ENCODE results near the gene SERPINA1. TPM values are rescaled to one million over a fixed set of nuclear protein-coding genes. Genes with fewer than 3 reads are reported as not detected.

Gene SERPINA1
- total and polyA plus RNA-seq, 2 of the 13 experiments (the other 11 are each of a cell fraction or from before 2014, with no cell fraction given), result 3,266 to 11,015 TPM

GRCh38 chr14:94394025-94394493 lies 5.7 kb upstream of the SERPINA1 start (continued):
- TF ChIP-seq NFIC (IDR thresholded peaks at IDR 0.05; ENCODE audit: low read length) (0 out of 2 replicates have a peak, but pooled peaks have one; percentile 27), ZBTB8A (CRISPR knock-in tag; IDR thresholded peaks at IDR 0.05; ENCODE audit: borderline replicate concordance, low read depth) (no peak), ASH2L (IDR thresholded peaks at IDR 0.05; ENCODE audit: insufficient read length, low read depth, low read length) (peak; percentile 13), SMAD1 (CRISPR knock-in tag; IDR thresholded peaks at IDR 0.05; ENCODE audit: borderline replicate concordance, low read depth) (no peak), SRSF1 (optimal IDR thresholded peaks at IDR 0.05; ENCODE audit: low read depth, low read length) (no peak), MAFG (CRISPR knock-in tag; IDR thresholded peaks at IDR 0.05) (no peak), USF2 (IDR thresholded peaks at IDR 0.05; ENCODE audit: low read depth, low read length) (peak; percentile 58), USF2 (CRISPR knock-in tag; IDR thresholded peaks at IDR 0.05; ENCODE audit: borderline replicate concordance) (peak; percentile 75; the same call in 1 of the 2 replicates), KDM4B (CRISPR knock-in tag; IDR thresholded peaks at IDR 0.05) (0 out of 2 replicates have a peak, but pooled peaks have one; percentile 43), HMG20B (CRISPR knock-in tag; conservative IDR thresholded peaks at IDR 0.05) (no peak), ZBTB4 (CRISPR knock-in tag; IDR thresholded peaks at IDR 0.05; ENCODE audit: borderline replicate concordance) (no peak), ZSCAN21 (CRISPR knock-in tag; IDR thresholded peaks at IDR 0.05; ENCODE audit: borderline replicate concordance) (peak; percentile 56; the same call in 1 of the 2 replicates), ZNF230 (CRISPR knock-in tag; IDR thresholded peaks at IDR 0.05) (0 out of 2 replicates have a peak, but pooled peaks have one; percentile 62), PLSCR1 (CRISPR knock-in tag; IDR thresholded peaks at IDR 0.05; ENCODE audit: borderline replicate concordance) (no peak), ZNF672 (CRISPR knock-in tag; IDR thresholded peaks at IDR 0.05) (0 out of 2 replicates have a peak, but pooled peaks have one; percentile 43), CHD4 (IDR thresholded peaks at IDR 0.05; ENCODE audit: borderline replicate concordance, low read length) (peak; percentile 100)
- TF ChIP-seq, protein P1, sequence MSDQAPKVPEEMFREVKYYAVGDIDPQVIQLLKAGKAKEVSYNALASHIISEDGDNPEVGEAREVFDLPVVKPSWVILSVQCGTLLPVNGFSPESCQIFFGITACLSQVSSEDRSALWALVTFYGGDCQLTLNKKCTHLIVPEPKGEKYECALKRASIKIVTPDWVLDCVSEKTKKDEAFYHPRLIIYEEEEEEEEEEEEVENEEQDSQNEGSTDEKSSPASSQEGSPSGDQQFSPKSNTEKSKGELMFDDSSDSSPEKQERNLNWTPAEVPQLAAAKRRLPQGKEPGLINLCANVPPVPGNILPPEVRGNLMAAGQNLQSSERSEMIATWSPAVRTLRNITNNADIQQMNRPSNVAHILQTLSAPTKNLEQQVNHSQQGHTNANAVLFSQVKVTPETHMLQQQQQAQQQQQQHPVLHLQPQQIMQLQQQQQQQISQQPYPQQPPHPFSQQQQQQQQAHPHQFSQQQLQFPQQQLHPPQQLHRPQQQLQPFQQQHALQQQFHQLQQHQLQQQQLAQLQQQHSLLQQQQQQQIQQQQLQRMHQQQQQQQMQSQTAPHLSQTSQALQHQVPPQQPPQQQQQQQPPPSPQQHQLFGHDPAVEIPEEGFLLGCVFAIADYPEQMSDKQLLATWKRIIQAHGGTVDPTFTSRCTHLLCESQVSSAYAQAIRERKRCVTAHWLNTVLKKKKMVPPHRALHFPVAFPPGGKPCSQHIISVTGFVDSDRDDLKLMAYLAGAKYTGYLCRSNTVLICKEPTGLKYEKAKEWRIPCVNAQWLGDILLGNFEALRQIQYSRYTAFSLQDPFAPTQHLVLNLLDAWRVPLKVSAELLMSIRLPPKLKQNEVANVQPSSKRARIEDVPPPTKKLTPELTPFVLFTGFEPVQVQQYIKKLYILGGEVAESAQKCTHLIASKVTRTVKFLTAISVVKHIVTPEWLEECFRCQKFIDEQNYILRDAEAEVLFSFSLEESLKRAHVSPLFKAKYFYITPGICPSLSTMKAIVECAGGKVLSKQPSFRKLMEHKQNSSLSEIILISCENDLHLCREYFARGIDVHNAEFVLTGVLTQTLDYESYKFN (CRISPR knock-in tag; conservative IDR thresholded peaks at IDR 0.05), result peak; percentile 52; the same call in 1 of the 2 replicates
- TF ChIP-seq, protein P2, sequence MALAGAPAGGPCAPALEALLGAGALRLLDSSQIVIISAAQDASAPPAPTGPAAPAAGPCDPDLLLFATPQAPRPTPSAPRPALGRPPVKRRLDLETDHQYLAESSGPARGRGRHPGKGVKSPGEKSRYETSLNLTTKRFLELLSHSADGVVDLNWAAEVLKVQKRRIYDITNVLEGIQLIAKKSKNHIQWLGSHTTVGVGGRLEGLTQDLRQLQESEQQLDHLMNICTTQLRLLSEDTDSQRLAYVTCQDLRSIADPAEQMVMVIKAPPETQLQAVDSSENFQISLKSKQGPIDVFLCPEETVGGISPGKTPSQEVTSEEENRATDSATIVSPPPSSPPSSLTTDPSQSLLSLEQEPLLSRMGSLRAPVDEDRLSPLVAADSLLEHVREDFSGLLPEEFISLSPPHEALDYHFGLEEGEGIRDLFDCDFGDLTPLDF (CRISPR knock-in tag; IDR thresholded peaks at IDR 0.05), result no peak
